ENCODE results near the gene PDZK1IP1. TPM values are rescaled to one million over a fixed set of nuclear protein-coding genes. Genes with fewer than 3 reads are reported as not detected.

The PDZK1IP1 gene
- total and polyA plus RNA-seq, 2 of the 13 experiments (the other 11 are each of a cell fraction or from before 2014, with no cell fraction given) = 0.24 to 1.6 TPM

- TF ChIP-seq CEBPZ (IDR thresholded peaks at IDR 0.05; ENCODE audit: low read length) = no peak
- TF ChIP-seq SMAD9 (CRISPR knock-in tag; IDR thresholded peaks at IDR 0.05) = no peak
- TF ChIP-seq RELA (CRISPR knock-in tag; IDR thresholded peaks at IDR 0.05) = no peak; the same call in 1 of the 2 replicates
- TF ChIP-seq FOXK1 (CRISPR knock-in tag; IDR thresholded peaks at IDR 0.05; ENCODE audit: borderline replicate concordance, low read depth) = peak; percentile 40; the same call in 1 of the 2 replicates
- TF ChIP-seq POLR2AphosphoS2 (IDR thresholded peaks at IDR 0.05; ENCODE audit: low read depth, low read length) = no peak
- no peak for TF ChIP-seq SNAPC4 (CRISPR knock-in tag; IDR thresholded peaks at IDR 0.05)
- TF ChIP-seq ZNF646 (CRISPR knock-in tag; IDR thresholded peaks at IDR 0.05) = no peak
- TF ChIP-seq DR1 (CRISPR knock-in tag; IDR thresholded peaks at IDR 0.05) = no peak
- TF ChIP-seq ZNF160 (CRISPR knock-in tag; IDR thresholded peaks at IDR 0.05) = no peak
- peak; percentile 81; the same call in 1 of the 2 replicates for TF ChIP-seq HDAC2 (CRISPR knock-in tag; IDR thresholded peaks at IDR 0.05)
- no peak for TF ChIP-seq HNRNPH1 (optimal IDR thresholded peaks at IDR 0.05; ENCODE audit: low read depth, low read length)
Observed at GRCh38 chr1:47179017-47179987, 10.5 kb downstream of the PDZK1IP1 start (continued).

Measured in HepG2 (cell line).